Stimulated activated CD8-positive, alpha-beta memory T cell treated with anti-CD3 and anti-CD28 coated beads, Interleukin-4, amount 100 ng/mL, for 1 hour (primary cell): ENCODE measurements around the gene SCAMP5.
A peak's percentile ranks its signal among the peaks of the same experiment; 100 is the strongest.

Experiments used
- DNase-seq, 2 donors: peaks; one replicate each; pipeline ENCODE4 v3.0.0-alpha.2; 2020; ENCODE audit warnings: low read depth in 2 of 2, low spot score in 1 of 2

Gene SCAMP5, protein sequence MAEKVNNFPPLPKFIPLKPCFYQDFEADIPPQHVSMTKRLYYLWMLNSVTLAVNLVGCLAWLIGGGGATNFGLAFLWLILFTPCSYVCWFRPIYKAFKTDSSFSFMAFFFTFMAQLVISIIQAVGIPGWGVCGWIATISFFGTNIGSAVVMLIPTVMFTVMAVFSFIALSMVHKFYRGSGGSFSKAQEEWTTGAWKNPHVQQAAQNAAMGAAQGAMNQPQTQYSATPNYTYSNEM

DNA sequence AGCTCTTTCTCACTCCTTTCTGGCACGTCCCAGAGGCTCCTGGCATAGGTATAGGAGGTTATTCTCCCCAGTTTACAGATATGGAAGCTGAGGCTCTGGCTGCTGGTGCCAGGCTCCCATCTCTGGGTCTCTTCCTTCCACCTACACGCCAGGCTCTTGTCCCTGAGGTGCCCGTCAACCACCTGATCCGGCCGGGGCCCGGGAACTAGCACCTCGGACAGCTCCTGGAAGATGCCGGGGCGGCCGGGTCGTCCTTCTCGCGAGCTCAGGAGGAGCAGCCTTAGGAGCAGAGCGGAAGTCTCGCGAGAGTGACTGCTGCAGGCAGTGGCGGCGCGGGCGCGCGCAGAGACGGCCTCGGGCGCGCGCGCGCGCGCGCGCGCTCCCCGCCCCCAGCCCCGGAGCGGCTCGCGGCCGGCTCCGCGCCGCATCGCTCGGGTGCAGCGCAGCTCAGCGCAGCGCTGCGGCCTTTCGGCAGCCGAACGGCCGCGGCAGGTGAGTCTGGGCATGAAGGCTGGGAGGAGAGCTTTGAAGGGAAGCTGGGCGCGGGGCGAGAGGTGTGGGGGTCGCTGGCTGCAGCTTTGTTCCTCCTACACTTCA is at the start of gene SCAMP5:
SCAMP5 (plus strand) TSS at position 382 of the 597 bp plus-strand sequence. CDS start 16,277 bp downstream, outside the sequence.
- peak; percentile 66 to 73 for DNase-seq

DNA sequence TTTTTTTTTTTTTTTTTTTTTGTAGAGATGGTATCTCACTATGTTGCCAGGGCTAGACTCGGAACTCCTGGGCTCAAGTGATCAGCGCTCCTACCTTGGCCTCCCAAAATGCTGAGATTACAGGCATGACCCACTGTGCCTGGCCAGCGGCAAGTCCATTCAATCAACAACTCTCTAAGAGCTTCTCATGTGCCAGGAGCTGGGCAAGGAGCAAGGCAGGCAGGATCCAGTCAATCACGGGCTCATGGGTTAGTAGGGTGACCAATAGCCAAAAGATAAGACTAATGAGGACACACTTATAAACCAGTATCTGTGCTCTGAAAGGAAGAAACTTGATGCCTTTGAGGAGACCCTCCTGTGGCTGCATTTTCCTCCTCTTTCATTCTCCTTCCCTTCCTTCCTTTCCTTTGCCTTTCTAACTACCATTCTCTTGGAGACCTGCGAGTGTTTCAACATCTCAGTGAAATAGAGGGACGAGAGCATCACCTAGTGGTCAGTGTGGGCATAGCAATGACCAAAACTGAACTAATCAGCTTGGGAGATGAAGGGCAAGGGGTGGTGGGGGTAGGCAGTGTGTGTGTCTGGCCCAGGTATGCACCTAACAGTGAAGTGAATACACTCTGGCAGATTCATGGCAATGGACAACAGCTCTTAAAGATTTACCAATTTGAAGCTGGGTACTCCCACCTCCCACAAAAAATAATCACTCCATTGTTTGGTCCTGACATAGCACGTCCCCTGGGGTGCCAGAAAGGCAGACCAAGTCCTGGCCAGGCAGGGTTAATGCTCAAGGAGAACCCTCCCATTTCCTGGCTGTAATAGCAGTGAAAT is 45.1 kb upstream of the SCAMP5 start:
- peak; percentile 63 to 67 for DNase-seq

DNA sequence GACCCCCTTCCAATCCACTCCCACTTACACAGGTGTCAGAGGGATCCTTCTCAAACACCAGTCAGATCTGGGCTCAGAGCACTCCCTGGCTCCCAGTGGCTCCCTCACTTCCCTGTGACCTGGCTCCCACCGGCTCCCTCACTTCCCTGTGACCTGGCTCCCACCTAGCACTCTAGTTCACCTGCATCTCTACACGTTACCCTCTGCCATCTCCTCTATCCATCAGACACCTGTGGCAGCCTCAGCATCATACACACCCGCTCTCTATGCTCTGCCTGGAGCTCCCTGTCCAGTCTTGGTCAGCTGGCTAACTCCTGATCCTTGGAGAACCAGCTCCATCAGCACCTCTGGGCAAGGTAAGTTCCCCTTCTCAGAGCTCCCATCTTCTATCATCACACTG is 44.4 kb upstream of the SCAMP5 start:
- DNase-seq = no peak

DNA sequence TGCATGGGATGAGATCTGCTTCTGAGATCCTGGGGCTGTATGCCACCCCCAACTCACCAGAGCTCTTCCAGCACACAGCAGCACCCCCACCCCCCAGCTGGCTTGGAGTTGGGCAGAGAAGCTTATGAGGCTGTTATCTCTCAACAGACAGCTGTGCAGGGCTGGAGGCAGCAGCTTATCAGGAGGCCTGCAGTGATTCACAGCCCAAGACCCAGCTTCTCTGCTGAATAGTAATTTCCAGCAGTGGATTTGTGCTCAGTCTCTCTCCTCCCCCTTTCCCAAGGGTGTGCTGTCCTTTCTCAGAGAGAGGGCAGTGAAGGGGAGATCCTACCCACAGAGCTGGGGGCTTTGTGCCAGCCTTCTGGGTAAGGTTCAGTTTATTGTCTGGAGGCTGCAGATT is 40.8 kb upstream of the SCAMP5 start:
- DNase-seq = no peak

DNA sequence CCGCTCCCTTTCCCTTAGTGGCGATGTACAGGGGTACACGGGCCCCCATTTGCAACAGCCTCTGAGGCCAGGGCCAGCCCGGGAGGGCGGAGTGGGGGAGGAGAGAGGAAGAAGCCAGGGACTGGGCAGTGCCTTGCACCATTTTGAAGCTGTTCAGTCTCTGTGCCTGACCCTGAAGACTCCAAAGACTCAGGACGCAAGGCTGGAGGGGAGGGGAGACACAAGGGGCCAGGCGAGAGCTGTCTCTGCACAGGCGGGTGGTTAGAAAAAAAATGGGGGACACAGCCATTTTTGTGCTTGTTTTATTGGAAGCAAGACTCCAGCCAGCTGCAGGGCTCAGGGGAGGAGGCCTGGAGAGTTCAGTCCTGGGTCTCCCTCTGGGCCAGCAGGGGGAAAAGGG is 40.3 kb upstream of the SCAMP5 start:
- no peak for DNase-seq

DNA sequence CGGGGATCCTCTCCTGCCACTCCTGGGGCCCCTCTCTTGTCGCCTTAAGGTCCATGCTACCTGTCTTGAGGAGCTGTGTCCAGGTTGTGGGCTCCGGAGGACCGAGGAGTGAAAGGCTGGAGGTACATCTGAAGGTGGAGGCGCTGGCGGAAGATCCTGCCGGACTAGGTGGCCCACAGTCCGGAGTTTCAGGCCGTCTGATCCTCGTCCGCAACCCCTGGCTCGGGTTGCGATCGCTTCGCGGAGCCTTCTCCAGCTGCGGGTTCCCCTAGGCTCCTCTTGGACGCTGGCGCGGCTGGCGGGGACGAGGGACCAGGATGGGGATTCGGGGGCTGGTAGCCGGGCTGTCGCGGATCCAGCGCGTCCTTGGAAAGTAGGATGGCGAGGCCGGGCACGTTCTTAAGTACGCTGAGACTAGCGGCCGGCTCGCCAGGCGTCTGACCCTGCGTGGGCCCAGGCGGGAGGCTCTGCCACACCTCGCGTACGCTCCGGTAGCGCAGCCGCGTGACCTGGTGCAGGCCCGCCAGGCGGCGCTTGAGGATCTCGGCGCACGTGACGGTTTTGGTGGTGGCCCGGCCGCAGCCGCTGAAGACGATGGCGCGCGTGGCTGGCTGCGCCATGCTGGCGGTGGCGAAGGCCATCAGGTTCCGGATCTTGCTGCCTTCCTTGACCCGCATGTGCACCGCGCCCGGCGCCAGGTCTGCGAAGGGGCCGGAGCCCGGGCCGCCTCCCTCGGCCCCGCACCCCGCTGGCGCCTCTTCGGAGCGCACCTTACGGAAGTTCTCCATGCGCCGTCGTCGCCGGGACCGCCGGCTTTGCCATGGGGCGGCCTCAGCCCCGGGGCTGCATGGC is 39.3 kb upstream of the SCAMP5 start:
- peak in 1 of 2 donors; percentile 39 for DNase-seq

DNA sequence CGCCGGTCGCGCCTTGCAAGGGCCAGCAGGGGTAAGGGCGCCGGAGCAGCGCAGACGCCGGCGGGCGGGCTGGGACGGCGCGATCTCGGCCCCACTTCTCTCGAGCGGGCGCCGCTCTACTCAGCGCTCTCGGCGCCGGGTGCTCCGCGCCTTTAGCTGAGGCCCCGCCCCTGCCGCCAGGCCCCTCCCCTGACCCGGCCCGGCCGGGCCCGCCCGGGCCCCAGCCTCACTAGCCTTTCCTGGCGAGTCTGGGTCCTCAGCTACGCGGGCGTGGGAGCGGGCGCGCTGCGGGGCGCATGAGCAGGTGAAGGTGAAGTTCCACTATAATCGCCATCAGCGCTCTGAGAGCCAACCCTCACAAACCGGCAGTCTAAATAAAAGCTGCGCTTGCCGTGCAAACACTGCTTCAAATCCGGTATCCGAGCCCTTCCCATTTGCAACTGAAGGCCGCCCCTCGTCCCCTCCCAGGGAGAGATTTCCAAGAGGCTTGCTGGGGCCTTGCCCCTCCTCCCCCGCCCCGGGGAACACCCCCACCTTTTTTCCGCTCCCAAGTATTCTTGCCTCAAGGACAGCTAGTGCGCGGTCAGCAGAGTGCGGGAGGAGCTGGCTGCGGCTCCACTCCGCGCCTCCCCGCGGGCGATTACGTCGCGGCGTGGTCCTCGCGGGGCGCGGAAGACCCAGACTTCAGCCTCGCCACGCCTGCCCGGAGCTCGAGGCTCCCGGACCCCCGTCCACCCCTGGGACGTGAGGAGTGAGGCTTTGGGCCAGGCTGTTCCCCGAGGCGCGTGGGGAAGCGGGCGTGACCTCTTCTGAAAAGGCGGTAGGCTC is 38.5 kb upstream of the SCAMP5 start, which contains the start of gene RPP25:
RPP25 (minus strand) TSS at position 125 of the 828 bp plus-strand sequence. CDS start 189 bp downstream, outside the sequence.
- peak; percentile 29 to 33 for DNase-seq

DNA sequence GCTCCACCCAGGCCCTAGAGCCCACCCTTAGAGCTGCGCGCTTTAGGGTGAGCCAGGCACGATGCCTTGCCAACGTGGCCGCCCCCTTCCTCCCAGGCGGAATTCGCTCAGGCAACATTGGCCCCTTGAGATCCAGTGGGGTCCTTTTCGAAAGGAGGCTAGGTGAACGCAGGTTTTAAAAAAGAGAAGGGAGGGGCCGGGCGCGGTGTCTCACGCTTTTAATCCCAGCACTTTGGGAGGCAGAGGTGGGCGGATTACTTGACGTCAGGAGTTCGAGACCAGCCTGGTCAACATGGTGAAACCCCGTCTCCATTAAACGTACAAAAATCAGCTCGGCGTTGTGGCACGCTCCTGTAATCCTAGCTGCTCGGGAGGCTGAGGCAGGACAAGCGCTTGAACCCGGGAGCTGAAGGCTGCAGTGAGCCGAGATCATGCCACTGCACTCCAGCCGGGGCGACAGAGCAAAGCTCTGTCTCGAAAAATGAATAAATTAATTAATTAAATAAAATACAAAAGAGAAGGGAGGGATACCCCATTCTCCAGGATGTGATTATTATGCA is 37.8 kb upstream of the SCAMP5 start:
- no peak for DNase-seq

DNA sequence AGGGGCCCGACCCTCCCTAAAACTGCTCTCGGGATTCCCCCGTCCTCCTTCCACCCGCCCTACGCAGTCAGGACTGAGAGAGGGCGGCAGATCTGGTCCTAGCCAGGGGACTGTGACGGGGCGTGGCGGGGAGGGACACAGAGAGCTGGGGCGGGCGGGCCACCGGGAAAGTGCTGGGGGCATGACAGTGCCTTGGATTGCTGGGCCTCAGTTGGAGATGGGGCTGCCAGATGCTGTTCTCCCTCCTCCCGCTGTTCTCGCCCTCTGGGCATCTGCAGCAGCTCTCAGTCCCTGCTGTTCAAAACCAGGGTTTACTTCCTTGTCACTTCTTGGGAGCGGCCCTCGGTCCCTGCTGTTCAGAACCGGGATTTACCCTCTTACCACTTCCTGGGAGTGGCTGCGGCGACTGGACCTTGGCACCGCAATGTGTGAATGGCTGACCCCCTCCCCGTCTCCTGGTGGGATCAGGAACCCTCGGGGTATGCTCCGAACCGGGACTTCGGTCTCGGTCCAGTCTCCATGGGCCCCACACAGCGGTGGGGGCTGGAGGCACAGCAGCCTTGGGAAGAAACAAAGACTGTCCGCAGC is 36.9 kb upstream of the SCAMP5 start:
- DNase-seq = no peak

DNA sequence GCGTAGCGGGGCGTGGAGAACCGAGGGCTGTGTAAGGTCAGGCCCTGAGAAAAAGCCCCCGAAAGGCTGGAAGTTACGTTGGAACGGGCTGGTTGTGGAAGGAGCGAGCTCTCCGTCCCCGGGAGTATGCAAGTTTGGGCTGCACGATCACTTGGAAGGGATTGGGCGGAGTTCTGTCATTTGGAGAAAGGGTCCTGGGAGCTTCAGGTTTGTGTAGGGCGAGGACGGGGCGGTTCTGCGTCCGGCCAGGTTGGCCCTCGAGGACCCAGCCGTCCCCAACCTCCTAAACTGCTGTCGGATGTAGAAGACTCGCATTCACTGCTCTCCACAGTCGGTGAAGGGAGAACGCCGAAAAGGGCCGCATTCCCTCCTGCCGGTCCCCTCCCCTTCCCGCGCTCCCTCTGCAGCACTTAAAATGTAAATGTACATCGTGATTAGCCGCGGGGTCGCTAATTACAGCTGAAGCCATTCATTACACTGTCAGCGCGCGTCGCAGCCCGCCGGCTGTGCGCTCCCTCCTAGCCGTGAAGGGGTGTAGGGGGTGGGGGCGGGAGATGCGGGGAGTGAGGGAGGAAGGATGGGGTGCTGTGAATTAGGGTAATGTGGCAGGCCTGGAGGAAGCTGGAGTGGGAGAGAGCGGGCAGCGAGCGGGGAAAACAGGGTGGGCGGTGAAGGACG is 36.3 kb upstream of the SCAMP5 start:
- no peak for DNase-seq

DNA sequence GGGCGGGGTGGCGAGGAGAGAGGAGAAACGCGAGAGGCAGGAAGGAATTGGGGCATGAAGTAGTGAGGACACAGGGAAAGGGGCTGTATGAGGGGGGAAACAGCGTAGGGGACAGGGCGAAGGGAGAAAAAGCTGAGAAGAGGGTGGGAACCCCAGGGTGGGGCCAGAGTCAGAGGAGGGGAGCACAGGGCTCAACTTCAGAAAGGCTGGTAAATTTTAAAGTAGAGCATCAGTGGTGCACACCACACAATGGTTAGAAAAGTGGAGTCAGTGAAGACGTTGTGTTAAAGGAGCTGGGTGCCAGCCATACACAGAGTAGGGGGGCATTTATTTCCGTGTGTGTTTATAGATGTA is 35.8 kb upstream of the SCAMP5 start:
- no peak for DNase-seq

DNA sequence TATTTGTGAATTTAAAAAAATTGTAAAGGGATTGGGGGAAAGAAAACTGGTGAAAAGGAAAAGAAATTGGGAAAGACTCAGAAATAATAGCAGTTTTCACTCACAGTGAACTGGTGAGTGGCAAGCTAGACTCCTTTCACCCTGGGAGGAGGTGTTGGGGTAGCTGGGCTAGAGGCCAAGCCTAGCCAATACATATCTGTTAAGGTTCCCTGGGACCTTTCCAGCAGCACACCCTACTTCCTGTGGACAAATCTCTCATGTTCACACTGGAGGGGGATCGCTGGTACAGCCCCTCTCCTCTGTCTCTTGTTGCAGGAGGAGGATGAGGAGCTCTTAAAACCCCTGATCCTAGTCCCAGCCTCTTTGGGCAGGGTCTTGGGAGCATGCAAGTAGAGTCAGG is 35.1 kb upstream of the SCAMP5 start:
- DNase-seq = no peak

DNA sequence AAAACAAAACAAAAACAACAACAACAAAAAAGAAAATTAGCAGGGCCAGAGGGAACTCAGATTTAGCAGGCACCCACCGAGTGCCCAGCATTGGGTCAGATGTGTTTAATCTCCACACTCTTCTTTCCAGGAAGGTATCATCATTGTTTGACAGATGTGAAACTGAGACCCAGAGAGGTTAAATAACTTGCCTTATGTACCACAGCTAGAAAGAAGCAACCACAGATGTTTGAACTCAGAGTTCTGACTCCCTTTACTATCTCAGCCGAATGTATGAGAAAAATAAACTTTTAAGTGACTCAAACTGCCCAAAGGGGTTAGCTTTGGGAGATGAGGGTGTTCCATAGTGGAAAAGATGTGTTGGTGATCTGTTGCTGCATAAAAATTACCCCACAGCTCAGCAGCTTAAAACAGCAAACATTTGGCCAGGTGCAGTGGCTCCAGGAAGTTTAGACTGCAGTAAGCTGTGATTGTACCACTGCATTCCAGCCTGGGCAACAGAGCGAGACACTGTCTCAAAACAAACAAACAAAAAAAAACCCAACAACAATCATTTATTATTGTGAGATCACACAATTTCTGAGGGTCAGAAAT is 34.3 kb upstream of the SCAMP5 start:
- DNase-seq = no peak

DNA sequence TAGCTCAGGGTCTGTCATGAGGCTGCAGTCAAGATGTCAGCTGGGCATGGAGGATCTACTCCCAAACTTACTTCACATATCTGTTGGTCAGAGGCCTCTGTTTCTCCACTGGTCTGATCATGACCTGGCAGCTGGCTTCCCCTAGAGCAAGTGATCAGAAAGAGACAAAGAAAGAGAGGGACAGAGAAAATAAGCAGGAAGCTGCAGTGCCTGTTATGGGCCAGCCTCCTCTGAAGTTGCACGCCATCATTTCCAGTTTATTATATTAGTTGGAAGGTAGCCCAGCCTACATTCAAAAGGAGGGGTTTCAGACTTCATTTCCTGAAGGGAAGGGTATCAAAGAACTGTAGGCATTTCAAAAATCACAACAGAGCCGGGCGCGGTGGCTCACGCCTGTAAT is 33.7 kb upstream of the SCAMP5 start:
- DNase-seq = no peak

DNA sequence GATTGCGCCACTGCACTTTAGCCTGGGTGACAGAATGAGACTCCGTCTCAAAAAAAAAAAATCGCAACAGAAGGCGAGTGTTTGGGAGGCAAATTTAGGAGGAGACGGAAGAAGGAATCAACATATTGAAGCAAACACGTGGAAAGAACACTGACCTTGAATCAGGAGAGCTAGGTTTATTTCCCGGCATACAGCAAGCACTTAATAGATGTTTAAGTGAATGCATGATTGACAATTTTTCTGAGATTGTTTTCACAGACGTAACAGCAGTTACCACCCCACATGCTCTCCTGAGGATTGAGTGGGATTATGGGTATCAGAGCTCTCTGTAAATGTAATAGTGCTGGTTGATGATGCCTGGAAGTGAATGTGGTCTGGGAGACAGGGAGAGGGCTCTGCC is 33.1 kb upstream of the SCAMP5 start:
- DNase-seq = no peak

DNA sequence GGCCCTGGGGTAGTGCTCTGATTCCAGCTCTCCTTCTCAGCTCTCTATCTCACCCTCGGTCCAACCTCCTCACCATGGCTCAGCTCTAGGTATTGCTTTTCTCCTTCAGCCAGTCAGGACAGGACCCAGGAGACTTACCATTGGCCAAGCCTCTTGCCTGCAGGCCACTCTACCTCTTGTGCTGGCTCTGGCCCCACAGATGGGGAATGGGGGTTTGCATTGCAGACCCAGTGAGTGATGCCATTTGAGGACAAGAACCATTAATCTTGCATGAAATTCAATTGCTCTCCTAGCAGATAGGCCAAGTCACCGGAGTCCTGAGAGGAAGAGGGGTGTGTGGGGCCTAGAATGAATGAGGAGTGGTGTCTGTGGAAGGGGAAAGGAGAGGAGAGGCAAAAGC is 32.7 kb upstream of the SCAMP5 start:
- DNase-seq = no peak

DNA sequence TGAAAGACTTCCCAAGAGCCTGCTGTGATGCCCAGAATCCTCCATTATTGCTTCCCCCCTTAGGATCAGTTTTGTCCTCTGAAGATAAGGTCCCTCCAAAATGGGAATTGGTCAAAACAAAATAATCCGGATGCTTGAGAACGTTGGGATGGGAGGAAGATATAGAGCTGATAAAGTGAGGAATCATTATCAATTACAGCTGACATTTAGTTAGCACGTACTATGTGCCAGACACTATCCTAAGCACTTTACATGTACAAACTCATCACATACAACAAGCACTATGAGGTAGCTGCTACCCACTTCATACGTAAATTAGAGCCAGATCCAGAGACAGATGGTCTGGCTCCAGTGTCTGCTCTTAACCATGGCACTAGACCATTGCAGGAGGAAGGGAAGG is 32.1 kb upstream of the SCAMP5 start:
- DNase-seq = no peak

DNA sequence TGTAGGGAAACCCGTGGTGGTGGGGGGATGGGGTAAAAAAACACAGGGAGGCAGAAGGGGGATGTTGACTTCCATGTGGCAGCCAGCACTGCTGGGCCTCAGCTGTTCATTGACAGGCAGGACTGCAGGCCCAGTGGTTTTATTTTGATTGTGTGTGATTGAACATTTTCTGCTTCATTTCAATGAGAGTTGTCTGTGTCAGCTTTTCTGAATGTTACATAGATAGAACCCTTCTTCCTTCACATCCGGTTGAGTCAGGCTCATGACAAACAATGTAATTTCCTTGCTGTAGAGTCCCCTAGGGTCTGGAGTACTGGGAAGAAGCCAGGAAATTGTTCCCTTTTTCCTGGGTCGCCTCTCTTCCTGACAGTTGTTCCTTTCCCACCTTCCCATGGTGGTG is 30.6 kb upstream of the SCAMP5 start:
- DNase-seq = no peak

DNA sequence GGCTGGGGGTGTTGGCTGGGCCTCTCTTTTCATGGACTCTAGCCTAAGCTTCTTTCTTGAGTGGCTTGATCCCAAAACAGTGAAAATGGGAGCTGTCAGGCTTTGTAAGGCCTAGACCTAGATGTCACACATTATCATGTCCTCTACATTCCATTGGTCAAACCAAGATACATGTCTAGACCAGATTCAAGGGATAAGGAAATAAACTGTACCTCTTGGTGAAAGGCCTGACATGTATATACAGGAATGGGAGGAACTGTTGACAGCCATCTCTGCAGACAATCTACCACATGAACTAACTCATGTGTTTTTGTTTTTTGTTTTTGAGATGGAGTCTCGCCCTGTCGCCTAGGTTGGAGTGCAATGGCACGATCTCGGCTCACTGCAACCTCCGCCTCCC is 27.7 kb upstream of the SCAMP5 start:
- DNase-seq = no peak
